Endometrial microvascular endothelial cells (primary cell): ENCODE data around the gene PDE9A. TPM values are rescaled to one million over a fixed set of nuclear protein-coding genes. Genes with fewer than 3 reads are reported as not detected.

Experiments used
- in situ Hi-C: cut with HindIII; loops from 2 replicates; pipeline ENCODE4 v1.10.0; 2017; ENCODE audit warnings: low sequenced_read_pairs, low pct_unique_long_range_greater_than_20kb; ENCODE audit errors: inconsistent ontology term
- total RNA-seq: library from RNA; depleted of rRNA; stranded (reverse); fragments of >200 nt; gene quantifications from one replicate; pipeline ENCODE4 v1.2.3, GENCODE V29; 2015; ENCODE audit errors: inconsistent ontology term

The PDE9A gene
- total RNA-seq, 1 donor from 2014 or later: not detected

GRCh38 chr21:42665484-42665883 lies 12.1 kb downstream of the PDE9A start:
- in situ Hi-C loops: no loop called here

- in situ Hi-C loops: no loop called here
These were observed 12.8 kb downstream of the PDE9A start for GRCh38 chr21:42666023-42666747.

- in situ Hi-C loops: no loop called here
These were observed 13.5 kb downstream of the PDE9A start for GRCh38 chr21:42666925-42667324.

GRCh38 chr21:42668298-42668992 lies 15.0 kb downstream of the PDE9A start:
- in situ Hi-C loops: no loop called here

- in situ Hi-C loops: no loop called here
These were observed 15.6 kb downstream of the PDE9A start for GRCh38 chr21:42669041-42669440.

- in situ Hi-C loops: no loop called here
These were observed 16.8 kb downstream of the PDE9A start for GRCh38 chr21:42670058-42670880.

- in situ Hi-C loops: no loop called here
These were observed 17.5 kb downstream of the PDE9A start for GRCh38 chr21:42670884-42671283.

- in situ Hi-C loops: no loop called here
These were observed 18.6 kb downstream of the PDE9A start for GRCh38 chr21:42671778-42672593.

- in situ Hi-C loops: no loop called here
These were observed 19.5 kb downstream of the PDE9A start for GRCh38 chr21:42672699-42673458.

- in situ Hi-C loops: no loop called here
These were observed 20.4 kb downstream of the PDE9A start for GRCh38 chr21:42673633-42674328.

- in situ Hi-C loops: no loop called here
These were observed 21.0 kb downstream of the PDE9A start for GRCh38 chr21:42674351-42674940.

GRCh38 chr21:42675403-42675802 lies 22.0 kb downstream of the PDE9A start:
- in situ Hi-C loops: no loop called here

GRCh38 chr21:42676808-42677207 lies 23.4 kb downstream of the PDE9A start:
- in situ Hi-C loops: no loop called here

GRCh38 chr21:42677339-42678321 lies 24.2 kb downstream of the PDE9A start:
- in situ Hi-C loops: no loop called here

- in situ Hi-C loops: no loop called here
These were observed 25.3 kb downstream of the PDE9A start for GRCh38 chr21:42678618-42679295.
